Osteoblast (primary cell): Measurements from ENCODE around the gene AP1S3. TPM values are rescaled to one million over a fixed set of nuclear protein-coding genes. Genes with fewer than 3 reads are reported as not detected.

Experiments
- DNase-seq: peaks from one replicate; pipeline ENCODE4 v3.0.0; 2011; ENCODE audit warnings: low spot score, mixed read lengths; ENCODE audit not compliant: insufficient read length; ENCODE audit errors: missing footprints
- H2AFZ ChIP-seq: 2 replicates; pipeline ENCODE4 v1.6.0; 2011; ENCODE audit warnings: mild to moderate bottlenecking, low read length
- H3K27ac ChIP-seq: 2 replicates; pipeline ENCODE4 v1.5.1; 2011; ENCODE audit warnings: mild to moderate bottlenecking, low read depth, low read length, moderate library complexity
- H3K27me3 ChIP-seq: 2 replicates; pipeline ENCODE4 v1.6.0; 2012; ENCODE audit warnings: mild to moderate bottlenecking, control low read depth, inconsistent platforms, low read length, moderate library complexity; ENCODE audit not compliant: insufficient read depth
- H3K36me3 ChIP-seq: 2 replicates; pipeline ENCODE4 v1.5.1; 2011; ENCODE audit warnings: mild to moderate bottlenecking, low read length, control low read depth, moderate library complexity; ENCODE audit not compliant: insufficient read depth
- H3K4me1 ChIP-seq: 2 replicates; pipeline ENCODE4 v1.5.1; 2011; ENCODE audit warnings: mild to moderate bottlenecking, low read length, control low read depth, moderate library complexity; ENCODE audit not compliant: insufficient read depth
- H3K4me2 ChIP-seq: 2 replicates; pipeline ENCODE4 v1.6.0; 2011; ENCODE audit warnings: mild to moderate bottlenecking, low read length; ENCODE audit not compliant: insufficient read depth
- H3K4me3 ChIP-seq: fragments of 200-600 bp; sonication (generic); 3 replicates; pipeline ENCODE4 v1.5.1; 2012; ENCODE audit warnings: mild to moderate bottlenecking, low read length, inconsistent platforms; ENCODE audit not compliant: insufficient read depth
- H3K79me2 ChIP-seq: 2 replicates; pipeline ENCODE4 v1.6.0; 2012; ENCODE audit warnings: mild to moderate bottlenecking, low read length, control low read depth, inconsistent platforms; ENCODE audit not compliant: insufficient read depth
- H3K9me3 ChIP-seq: 2 replicates; pipeline ENCODE4 v1.5.1; 2011; ENCODE audit warnings: low read depth, low read length, control low read depth
- H4K20me1 ChIP-seq: 2 replicates; pipeline ENCODE4 v1.6.0; 2012; ENCODE audit warnings: mild to moderate bottlenecking, low read length, control low read depth; ENCODE audit not compliant: insufficient read depth
- CTCF ChIP-seq: IDR thresholded peaks from 2 replicates; pipeline ENCODE4 v1.5.1; 2011; ENCODE audit warnings: mild to moderate bottlenecking, low read depth, low read length, moderate library complexity; ENCODE audit errors: extremely low read depth
- total RNA-seq: library from RNA; depleted of rRNA; stranded (reverse); fragments of >200 nt; gene quantifications from 2 replicates; pipeline ENCODE4 v1.2.3, GENCODE V29; 2012

Gene AP1S3
- total RNA-seq, 1 donor: 2.2 TPM

DNA sequence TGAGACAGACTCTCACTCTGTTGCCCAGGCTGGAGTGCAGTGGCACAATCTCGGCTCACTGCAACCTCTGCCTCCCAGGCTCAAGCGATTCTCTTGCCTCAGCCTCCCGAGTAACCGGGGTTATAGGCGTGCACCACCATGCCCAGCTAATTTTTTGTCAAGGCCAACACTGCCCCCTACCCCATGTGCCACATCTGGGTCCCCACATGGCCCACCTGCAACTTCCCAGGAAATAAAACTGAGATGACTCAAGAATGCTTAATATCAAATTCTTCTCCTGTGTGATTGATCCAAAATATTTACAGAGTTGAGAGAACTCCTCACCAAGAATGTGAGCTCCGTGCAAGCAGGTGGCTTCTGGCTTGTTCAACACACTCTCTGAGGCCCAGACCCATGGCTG is 9.1 kb downstream of the AP1S3 start:
- H3K4me2 ChIP-seq: no peak overlapping the region
- no peaks in the 10 kb centered on the region for H3K4me1 ChIP-seq
- peaks cover 12% of the 10 kb centered on the region for H3K79me2 ChIP-seq
- H3K9me3 ChIP-seq: no peaks in the 10 kb centered on the region
- no peak for TF ChIP-seq CTCF
- no peak overlapping the region for H3K4me3 ChIP-seq
- H3K27me3 ChIP-seq: no peaks in the 10 kb centered on the region
- no peak overlapping the region for H3K27ac ChIP-seq
- no peak for DNase-seq
- H4K20me1 ChIP-seq: no peaks in the 10 kb centered on the region
- no peaks in the 10 kb centered on the region for H3K36me3 ChIP-seq
- no peak overlapping the region for H2AFZ ChIP-seq

DNA sequence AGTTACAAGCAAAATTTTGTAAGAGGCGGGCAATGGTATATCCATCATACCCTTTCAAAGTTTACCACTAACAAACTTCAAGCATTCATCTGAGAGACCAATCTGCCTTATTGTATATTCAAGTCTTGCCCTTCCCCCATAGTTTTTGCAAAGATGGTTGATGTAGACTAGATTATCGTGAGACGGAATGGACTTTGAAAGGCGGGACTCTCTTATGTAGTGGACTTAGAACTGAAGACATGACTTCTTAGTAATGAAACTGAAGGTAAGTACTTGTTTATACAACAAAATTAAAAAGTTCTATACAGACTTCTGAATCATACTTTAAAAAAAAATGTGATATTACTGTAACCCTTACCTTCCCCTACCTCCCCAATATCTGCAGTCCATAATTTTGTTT is 10.4 kb downstream of the AP1S3 start:
- H3K36me3 ChIP-seq: no peaks in the 10 kb centered on the region
- H4K20me1 ChIP-seq: no peaks in the 10 kb centered on the region
- H3K9me3 ChIP-seq: no peaks in the 10 kb centered on the region
- no peak for TF ChIP-seq CTCF
- no peak for DNase-seq
- no peak overlapping the region for H2AFZ ChIP-seq
- H3K79me2 ChIP-seq: peaks cover 8% of the 10 kb centered on the region
- H3K4me3 ChIP-seq: no peak overlapping the region
- no peaks in the 10 kb centered on the region for H3K4me1 ChIP-seq
- H3K4me2 ChIP-seq: no peak overlapping the region
- H3K27me3 ChIP-seq: no peaks in the 10 kb centered on the region
- no peak overlapping the region for H3K27ac ChIP-seq

DNA sequence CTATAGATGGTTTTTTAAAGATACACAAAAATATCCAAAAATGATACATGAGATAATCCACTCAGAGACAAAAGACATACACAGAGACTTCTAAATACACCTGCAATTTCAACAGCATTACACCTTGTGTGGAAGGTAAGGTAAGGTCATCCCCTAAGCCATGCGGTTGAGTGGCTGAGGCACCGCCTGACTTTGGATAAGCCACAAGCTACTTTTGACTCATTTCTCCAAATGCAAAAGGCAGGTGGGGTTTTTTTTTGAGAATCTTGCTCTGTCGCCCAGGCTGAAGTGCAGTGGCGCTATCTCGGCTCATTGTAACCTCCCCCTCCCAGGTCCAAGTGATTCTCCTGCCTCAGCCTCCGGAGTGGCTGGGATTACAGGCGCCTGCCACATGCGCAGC is 13.1 kb downstream of the AP1S3 start:
- TF ChIP-seq CTCF: no peak
- no peaks in the 10 kb centered on the region for H4K20me1 ChIP-seq
- H3K27me3 ChIP-seq: no peaks in the 10 kb centered on the region
- no peak overlapping the region for H3K27ac ChIP-seq
- no peaks in the 10 kb centered on the region for H3K36me3 ChIP-seq
- no peak overlapping the region for H3K4me3 ChIP-seq
- no peaks in the 10 kb centered on the region for H3K9me3 ChIP-seq
- H3K4me1 ChIP-seq: no peaks in the 10 kb centered on the region
- DNase-seq: peak; percentile 73
- no peak overlapping the region for H2AFZ ChIP-seq
- H3K4me2 ChIP-seq: no peak overlapping the region
- peaks cover 14% of the 10 kb centered on the region for H3K79me2 ChIP-seq

- Histone ChIP-seq H3K4me2 (no peak overlapping the region), H4K20me1 (no peaks in the 10 kb centered on the region), H3K9me3 (no peaks in the 10 kb centered on the region), H3K27ac (no peak overlapping the region), H2AFZ (no peak overlapping the region), H3K36me3 (no peaks in the 10 kb centered on the region), H3K4me1 (peaks cover 5% of the 10 kb centered on the region), H3K4me3 (no peak overlapping the region), H3K27me3 (no peaks in the 10 kb centered on the region), H3K79me2 (peaks cover 14% of the 10 kb centered on the region)
- no peak for TF ChIP-seq CTCF
- no peak for DNase-seq
Observed at GRCh38 chr2:223822818-223823217, 14.6 kb downstream of the AP1S3 start.
